HepG2 (cell line): ENCODE data around the gene RALBP1. TPM values are rescaled to one million over a fixed set of nuclear protein-coding genes. Genes with fewer than 3 reads are reported as not detected.

Source experiments
- SALL2 ChIP-seq: sonication (generic); formaldehyde crosslinking; IDR thresholded peaks from 2 replicates; pipeline ENCODE4 v1.8.1; 2023; ENCODE audit warnings: mild to moderate bottlenecking, missing genetic modification reagents, inconsistent platforms
- ZBTB46 ChIP-seq: sonication (generic); formaldehyde crosslinking; IDR thresholded peaks from 2 replicates; pipeline ENCODE4 v1.4.0; 2020; ENCODE audit warnings: mild to moderate bottlenecking, missing genetic modification reagents, borderline replicate concordance
- polyA plus RNA-seq, 8 experiments: library from polyadenylated mRNA; depleted of rRNA in 3 of 8; stranded (reverse) in 7 of 8; unstranded in 1 of 8; fragments of >200 nt; fragmentation: Illumina TruSeq in 4 of 8; extraction: Trizol in 4 of 8; gene quantifications; 2 replicates each; pipeline versions ENCODE4 v1.2.1 to v1.2.3, GENCODE V29; 2011 to 2016; ENCODE audit warnings: low read depth in 4 of 8, missing spikeins in 1 of 8, mixed read lengths in 1 of 8; ENCODE audit not compliant: insufficient read depth in 1 of 8
- small RNA-seq, 3 experiments: library from RNA; depleted of rRNA; stranded (forward); fragments of <200 nt; gene quantifications; one replicate each; pipeline ENCODE3, GENCODE V24; 2012; ENCODE audit warnings: low read depth in 2 of 3, low replicate concordance in 1 of 3; ENCODE audit not compliant: insufficient read length in 3 of 3, insufficient read depth in 2 of 3
- total RNA-seq, 5 experiments: library from RNA; depleted of rRNA; stranded (reverse); fragments of >200 nt; fragmentation: Illumina TruSeq; extraction: Trizol; gene quantifications; 2 replicates each; pipeline ENCODE4 v1.2.3, GENCODE V29; 2016; ENCODE audit warnings: low read depth in 1 of 5
- TF ChIP-seq, protein P1 (sequence below): sonication (generic); formaldehyde crosslinking; IDR thresholded peaks from 2 replicates; pipeline ENCODE4 v1.5.1; 2020; ENCODE audit warnings: mild to moderate bottlenecking, missing genetic modification reagents, borderline replicate concordance
- TF ChIP-seq, protein P2 (sequence below): IDR thresholded peaks from 2 replicates; pipeline ENCODE4 v1.6.1; 2018; ENCODE audit warnings: missing genetic modification reagents, mild to moderate bottlenecking, missing compliant biosample characterization

The RALBP1 gene
- total and polyA plus RNA-seq, 2 of the 13 experiments (the other 11 are each of a cell fraction or from before 2014, with no cell fraction given): 24.5 to 33.1 TPM

GRCh38 chr18:9586814-9587213 lies 111.5 kb downstream of the RALBP1 start (continued):
- no peak for TF ChIP-seq ZBTB46 (CRISPR knock-in tag)
- TF ChIP-seq, protein P1, sequence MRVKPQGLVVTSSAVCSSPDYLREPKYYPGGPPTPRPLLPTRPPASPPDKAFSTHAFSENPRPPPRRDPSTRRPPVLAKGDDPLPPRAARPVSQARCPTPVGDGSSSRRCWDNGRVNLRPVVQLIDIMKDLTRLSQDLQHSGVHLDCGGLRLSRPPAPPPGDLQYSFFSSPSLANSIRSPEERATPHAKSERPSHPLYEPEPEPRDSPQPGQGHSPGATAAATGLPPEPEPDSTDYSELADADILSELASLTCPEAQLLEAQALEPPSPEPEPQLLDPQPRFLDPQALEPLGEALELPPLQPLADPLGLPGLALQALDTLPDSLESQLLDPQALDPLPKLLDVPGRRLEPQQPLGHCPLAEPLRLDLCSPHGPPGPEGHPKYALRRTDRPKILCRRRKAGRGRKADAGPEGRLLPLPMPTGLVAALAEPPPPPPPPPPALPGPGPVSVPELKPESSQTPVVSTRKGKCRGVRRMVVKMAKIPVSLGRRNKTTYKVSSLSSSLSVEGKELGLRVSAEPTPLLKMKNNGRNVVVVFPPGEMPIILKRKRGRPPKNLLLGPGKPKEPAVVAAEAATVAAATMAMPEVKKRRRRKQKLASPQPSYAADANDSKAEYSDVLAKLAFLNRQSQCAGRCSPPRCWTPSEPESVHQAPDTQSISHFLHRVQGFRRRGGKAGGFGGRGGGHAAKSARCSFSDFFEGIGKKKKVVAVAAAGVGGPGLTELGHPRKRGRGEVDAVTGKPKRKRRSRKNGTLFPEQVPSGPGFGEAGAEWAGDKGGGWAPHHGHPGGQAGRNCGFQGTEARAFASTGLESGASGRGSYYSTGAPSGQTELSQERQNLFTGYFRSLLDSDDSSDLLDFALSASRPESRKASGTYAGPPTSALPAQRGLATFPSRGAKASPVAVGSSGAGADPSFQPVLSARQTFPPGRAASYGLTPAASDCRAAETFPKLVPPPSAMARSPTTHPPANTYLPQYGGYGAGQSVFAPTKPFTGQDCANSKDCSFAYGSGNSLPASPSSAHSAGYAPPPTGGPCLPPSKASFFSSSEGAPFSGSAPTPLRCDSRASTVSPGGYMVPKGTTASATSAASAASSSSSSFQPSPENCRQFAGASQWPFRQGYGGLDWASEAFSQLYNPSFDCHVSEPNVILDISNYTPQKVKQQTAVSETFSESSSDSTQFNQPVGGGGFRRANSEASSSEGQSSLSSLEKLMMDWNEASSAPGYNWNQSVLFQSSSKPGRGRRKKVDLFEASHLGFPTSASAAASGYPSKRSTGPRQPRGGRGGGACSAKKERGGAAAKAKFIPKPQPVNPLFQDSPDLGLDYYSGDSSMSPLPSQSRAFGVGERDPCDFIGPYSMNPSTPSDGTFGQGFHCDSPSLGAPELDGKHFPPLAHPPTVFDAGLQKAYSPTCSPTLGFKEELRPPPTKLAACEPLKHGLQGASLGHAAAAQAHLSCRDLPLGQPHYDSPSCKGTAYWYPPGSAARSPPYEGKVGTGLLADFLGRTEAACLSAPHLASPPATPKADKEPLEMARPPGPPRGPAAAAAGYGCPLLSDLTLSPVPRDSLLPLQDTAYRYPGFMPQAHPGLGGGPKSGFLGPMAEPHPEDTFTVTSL (CRISPR knock-in tag): no peak
- TF ChIP-seq SALL2 (CRISPR knock-in tag): no peak
- TF ChIP-seq, protein P2, sequence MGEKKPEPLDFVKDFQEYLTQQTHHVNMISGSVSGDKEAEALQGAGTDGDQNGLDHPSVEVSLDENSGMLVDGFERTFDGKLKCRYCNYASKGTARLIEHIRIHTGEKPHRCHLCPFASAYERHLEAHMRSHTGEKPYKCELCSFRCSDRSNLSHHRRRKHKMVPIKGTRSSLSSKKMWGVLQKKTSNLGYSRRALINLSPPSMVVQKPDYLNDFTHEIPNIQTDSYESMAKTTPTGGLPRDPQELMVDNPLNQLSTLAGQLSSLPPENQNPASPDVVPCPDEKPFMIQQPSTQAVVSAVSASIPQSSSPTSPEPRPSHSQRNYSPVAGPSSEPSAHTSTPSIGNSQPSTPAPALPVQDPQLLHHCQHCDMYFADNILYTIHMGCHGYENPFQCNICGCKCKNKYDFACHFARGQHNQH: no peak
- TF ChIP-seq, all 625 proteins: peak for 0

Small RNA genes lying within 50 kb of the gene (small RNA-seq; reads per million reads assigned to genes)
- 0 to 10.6 (median 1.6) reads per million in 3 experiments for gene RNU2-27P

Other genes starting within 250 kb of the RALBP1 start
- gene TWSG1, start 140.7 kb upstream of the RALBP1 start, total RNA-seq (2016; rRNA removed; fragmentation: Illumina TruSeq; extraction: Trizol): 8.0 and 9.4 TPM in 2 replicates
- gene TWSG1, start 140.7 kb upstream of the RALBP1 start, polyA plus RNA-seq (2011; rRNA removed): 6.6 and 7.1 TPM in 2 replicates
- gene PPP4R1, start 139.0 kb downstream of the RALBP1 start, total RNA-seq (2016; rRNA removed; fragmentation: Illumina TruSeq; extraction: Trizol): 66.5 and 84.6 TPM in 2 replicates
- 67.2 and 72.4 TPM in 2 replicates for gene PPP4R1, start 139.0 kb downstream of the RALBP1 start, polyA plus RNA-seq (2011; rRNA removed)
- gene RAB31, start 232.8 kb downstream of the RALBP1 start, total RNA-seq (2016; rRNA removed; fragmentation: Illumina TruSeq; extraction: Trizol): 1.7 and 3.6 TPM in 2 replicates
- 0.73 and 1.1 TPM in 2 replicates for gene RAB31, start 232.8 kb downstream of the RALBP1 start, polyA plus RNA-seq (2011; rRNA removed)